HG02840 (cell line): ENCODE results near the gene POU2AF1.
"Not testable (repeated sequence)": the region's sequence is repeated elsewhere in the genome, so short reads cannot be mapped to it uniquely, and the experiment has no call there.

Experiments
- ATAC-seq: cut with Tn5 transposase; IDR thresholded peaks from one replicate; pipeline ENCODE4 v1.9.1; 2021; ENCODE audit warnings: mild to moderate bottlenecking, moderate library complexity, moderate number of reproducible peaks; ENCODE audit not compliant: unreplicated experiment, low FRiP score

POU2AF1 gene

GRCh38 chr11:111325259-111325658, 53.8 kb downstream of the POU2AF1 start:
- ATAC-seq: no peak

GRCh38 chr11:111324277-111324720, 54.8 kb downstream of the POU2AF1 start:
- ATAC-seq: no peak

- ATAC-seq: no peak
Measured at GRCh38 chr11:111322534-111322933, 56.5 kb downstream of the POU2AF1 start.

GRCh38 chr11:111320728-111321568, 58.1 kb downstream of the POU2AF1 start:
- no peak for ATAC-seq

- not testable (repeated sequence) for ATAC-seq
Measured at GRCh38 chr11:111320199-111320598, 58.9 kb downstream of the POU2AF1 start.

GRCh38 chr11:111319296-111319695, 59.8 kb downstream of the POU2AF1 start:
- no peak for ATAC-seq

- no peak for ATAC-seq
Measured at GRCh38 chr11:111312076-111312475, 67.0 kb downstream of the POU2AF1 start.

- no peak for ATAC-seq
Measured at GRCh38 chr11:111310723-111311122, 68.4 kb downstream of the POU2AF1 start.

- no peak for ATAC-seq
Measured at GRCh38 chr11:111310088-111310487, 69.0 kb downstream of the POU2AF1 start.

- no peak for ATAC-seq
Measured at GRCh38 chr11:111309215-111309915, 69.7 kb downstream of the POU2AF1 start.

GRCh38 chr11:111308140-111308539, 70.9 kb downstream of the POU2AF1 start:
- no peak for ATAC-seq

GRCh38 chr11:111307472-111308108, 71.5 kb downstream of the POU2AF1 start:
- ATAC-seq: no peak

GRCh38 chr11:111306321-111306720, 72.8 kb downstream of the POU2AF1 start:
- ATAC-seq: no peak

- no peak for ATAC-seq
Measured at GRCh38 chr11:111305876-111306275, 73.2 kb downstream of the POU2AF1 start.

GRCh38 chr11:111305162-111305802, 73.8 kb downstream of the POU2AF1 start:
- ATAC-seq: no peak

- ATAC-seq: no peak
Measured at GRCh38 chr11:111303461-111303860, 75.6 kb downstream of the POU2AF1 start.

- no peak for ATAC-seq
Measured at GRCh38 chr11:111302298-111302697, 76.8 kb downstream of the POU2AF1 start.
